Measurements from ENCODE around the gene CLEC7A.

CLEC7A gene

DNA sequence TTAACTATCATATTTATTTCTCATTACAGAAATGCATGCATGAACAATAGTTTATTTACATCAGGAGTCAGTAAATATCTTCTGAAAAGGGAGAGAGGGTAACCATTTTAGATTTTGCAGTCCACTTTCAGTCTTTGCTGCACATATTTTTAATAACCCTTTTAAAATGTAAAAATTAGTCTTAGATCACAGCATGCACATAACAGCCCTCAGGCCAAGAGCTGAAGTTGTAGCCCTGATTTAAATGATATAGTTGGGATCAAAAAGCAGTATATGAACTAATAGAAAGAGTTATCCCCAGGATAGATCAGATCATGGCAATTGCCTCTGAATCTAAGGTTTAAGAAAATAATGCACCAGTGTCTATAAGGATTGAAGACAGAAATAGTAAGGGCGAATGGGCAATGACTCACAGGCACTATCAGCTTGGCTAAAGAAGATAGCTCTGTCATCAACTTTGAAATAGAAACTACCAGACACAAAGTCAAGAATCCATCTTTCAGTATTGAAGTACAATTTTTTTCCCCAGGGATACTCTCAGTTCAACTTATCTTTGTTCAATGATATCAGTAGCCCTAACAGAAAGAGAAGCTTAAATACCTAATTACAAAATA, 13.1 kb upstream of the CLEC7A start:
- DNase-seq (ENCODE audit: low spot score) (no peak), FAIRE-seq (no peak)

DNA sequence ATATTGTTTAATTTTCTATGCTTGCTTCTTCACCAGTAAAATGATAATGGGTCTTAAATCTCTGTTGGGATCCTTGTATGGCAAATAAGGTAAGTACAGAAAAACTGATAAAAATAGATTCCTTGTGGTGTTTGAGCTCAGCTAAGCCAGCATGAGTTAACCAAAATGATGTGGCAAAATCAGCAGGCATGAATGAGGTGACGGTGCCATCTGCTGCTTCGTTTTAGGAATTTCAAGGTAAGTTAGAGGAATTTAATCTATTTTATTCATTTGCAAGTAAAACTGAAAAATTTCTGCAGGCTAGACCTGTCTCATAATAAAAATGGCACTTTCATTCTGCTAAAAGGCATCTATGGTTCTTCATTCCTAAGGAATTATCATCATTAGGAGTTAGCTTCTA, 10.0 kb upstream of the CLEC7A start:
- no peak for FAIRE-seq
- peak; percentile 10 for DNase-seq (ENCODE audit: low spot score)

DNA sequence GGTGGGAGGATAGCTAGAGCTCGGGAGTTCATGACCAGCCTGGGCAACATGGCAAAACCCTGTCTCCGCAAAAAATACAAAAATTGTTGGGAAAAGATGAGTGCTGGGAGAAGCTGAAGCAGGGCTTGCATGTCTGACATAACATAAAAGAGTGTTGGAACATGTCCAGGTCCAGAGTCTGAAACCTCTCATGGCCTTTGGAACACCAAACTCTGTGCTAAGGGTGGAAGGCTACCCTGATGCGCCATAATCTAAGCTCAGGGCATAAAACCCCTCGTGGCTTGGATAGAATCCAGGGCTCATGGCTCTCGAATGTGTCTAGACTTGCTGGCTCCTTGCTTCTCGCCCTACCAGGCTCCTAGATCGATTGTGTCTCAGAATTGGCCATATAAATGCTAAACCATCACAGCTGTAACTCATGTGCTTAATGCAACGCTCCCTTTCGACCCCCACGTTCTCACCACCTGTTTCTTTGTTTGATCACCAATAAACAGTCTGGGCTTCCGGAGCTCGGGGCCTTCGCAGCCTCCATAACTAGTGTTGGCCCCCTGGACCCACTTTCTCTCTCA, 6.7 kb upstream of the CLEC7A start:
- FAIRE-seq: no peak
- DNase-seq (ENCODE audit: low spot score): no peak

DNA sequence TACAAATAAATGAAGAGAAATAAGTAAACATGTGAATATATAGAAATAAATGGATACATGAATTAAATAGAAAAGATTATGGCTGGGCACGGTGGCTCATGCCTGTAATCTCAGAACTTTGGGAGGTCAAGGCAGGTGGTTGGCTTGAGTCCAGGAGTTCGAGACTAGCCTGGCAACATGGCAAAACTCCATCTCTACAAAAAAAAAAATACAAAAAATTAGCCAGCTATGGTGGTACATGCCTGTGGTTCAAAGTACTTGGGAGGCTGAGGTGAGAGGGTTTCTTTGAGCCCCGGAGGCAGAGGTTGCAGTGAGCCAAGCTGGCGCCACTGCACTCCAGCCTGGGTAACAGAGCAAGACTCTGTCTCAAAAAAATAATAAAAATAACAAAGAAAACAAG, 5.1 kb upstream of the CLEC7A start:
- FAIRE-seq: no peak
- DNase-seq (ENCODE audit: low spot score): no peak

DNA sequence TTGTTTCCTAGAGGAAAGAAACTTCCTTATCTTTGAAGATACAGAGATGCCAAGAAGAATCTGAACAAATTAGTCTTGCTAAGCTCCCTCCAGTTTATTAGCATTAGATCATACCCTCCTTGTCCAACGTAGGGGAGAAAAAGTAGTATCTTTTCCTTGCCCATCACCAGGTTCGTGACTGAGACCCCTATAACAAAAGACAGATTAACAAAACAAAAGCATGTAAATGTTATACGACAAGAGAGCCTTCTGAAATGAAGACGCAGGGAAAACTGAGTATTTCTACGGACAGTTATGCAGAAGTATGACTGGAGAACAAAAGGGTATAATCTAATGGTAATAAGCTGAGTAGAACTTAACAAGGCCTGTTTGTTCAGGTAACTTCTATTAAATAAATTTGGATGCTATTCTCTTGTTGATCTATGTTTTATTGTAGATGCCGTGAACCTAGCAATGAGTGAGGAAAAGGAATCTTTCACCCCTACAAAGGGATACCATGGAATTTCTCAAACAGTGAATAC, 2.9 kb upstream of the CLEC7A start:
- FAIRE-seq (no peak), DNase-seq (ENCODE audit: low spot score) (no peak)

DNA sequence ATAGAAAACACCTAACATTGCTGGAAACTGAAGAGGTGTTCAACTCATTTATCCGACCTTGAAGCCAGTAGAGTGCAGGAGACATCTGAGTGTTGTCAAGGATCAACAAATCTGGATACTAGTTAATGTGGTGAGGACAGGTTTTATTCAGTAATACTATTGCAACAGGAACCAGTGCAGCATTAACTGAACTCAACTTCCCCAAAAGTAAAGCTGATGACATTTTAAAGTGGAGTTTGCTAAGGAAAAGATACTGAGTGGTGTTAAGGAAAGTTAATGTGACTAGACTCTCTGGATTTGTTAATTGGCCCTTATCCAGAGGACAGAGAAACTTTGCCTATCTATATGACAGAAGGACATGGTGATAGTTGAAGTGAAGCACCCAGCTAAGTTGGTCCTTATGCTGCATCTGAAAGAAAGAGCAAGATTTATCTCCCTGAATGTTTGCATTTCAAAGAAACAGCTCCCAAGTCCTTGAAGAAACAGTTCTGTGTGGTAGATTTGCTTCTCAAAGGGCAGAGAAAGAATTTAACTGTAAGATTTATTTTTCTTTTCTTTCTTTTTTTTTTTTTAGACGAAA, 1.2 kb upstream of the CLEC7A start:
- DNase-seq (ENCODE audit: low spot score): no peak
- no peak for FAIRE-seq

DNA sequence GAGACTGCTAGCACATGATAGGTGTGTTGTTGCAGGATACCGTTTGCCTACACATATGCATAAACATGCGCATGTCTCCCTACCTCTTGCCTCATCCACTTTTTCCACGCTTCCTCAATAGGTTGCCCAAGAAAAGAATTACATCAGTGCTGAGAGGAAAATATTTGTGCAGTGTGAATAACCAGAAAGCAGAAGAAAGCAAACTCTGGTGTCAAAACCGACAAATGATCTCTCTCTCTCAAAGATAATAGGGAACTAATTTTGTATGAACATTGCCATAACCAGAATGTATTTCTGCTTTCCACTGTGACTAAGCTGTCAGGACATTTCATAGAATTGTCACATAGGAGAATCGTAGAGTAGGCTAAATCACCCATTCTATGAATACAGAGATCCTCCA, 1.3 kb downstream of the CLEC7A start:
- no peak for FAIRE-seq
- no peak for DNase-seq (ENCODE audit: low spot score)

DNA sequence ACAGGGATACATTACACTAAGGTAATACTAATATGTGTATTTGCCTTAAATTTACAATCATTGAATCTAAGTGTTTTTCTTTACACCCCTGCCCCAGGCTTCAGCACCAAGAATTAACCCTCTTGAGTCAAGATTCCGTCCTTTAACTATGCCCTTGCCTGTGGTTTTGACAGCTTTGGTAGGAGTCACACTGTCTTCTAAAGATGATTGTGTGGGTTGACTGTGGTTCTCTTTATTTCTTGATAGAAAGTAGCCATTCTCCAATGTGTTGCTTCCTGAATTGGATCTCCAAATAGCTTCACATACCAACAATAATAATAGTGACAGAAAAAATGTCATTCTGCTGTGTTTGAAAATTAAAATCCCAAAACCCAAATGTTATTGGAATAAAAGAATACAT, 3.6 kb downstream of the CLEC7A start:
- FAIRE-seq (no peak), DNase-seq (ENCODE audit: low spot score) (no peak)

DNA sequence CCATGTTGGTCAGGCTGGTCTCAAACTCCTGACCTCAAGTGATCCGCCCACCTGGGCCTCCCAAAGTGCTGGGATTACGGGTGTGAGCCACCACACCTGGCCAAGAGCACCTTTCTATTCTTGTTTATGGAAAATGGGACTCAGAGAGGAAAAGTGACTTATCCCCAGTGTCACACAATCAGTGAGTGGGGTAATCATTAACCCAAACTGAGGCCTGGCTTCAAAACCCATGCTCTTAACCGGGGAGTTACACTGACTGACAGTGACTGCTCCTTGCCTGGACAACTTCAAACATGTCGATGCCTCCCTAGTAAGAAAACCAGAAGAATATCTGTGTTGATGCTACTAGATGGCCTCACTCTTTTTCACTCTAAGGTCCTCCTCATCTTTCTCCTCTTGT, 7.3 kb downstream of the CLEC7A start:
- DNase-seq (ENCODE audit: low spot score) (no peak), FAIRE-seq (no peak)

DNA sequence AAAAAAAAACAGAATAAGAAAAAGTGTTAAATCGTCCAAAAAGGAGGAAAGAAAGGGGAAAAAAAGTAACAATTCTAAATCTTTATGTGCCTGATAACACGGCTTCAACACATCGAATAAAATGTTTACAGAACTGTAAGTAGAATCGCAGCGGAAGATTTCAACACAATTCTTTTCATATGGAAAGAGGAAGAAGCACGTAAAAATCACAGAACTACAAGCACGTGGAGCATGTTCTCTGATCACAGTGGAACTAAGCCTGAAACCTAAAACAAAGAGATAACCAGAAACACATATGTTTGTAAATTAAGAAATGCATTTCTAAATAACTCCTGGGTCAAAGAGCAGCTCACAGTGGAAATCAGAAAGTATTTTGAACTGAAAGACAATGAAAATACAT, 8.7 kb downstream of the CLEC7A start:
- DNase-seq (ENCODE audit: low spot score) (no peak), FAIRE-seq (no peak)

DNA sequence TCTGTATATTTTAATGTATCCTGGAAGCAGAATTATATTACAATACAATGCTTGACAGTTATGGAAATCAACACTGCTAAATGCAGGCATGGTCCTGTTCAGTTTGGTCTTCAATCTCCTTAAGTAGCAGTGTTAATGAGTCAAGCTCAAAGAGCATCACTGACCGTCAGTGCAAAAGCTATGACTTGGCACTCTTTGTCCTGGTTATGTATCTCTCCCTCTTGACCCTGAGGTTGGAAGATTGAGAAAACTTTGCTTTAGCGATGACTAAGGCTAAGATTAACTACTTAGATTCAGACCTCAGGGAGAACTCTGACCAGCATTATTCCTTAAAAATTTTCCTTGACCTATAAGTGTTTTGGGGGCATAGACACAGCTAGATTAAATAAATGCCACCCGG, 10.9 kb downstream of the CLEC7A start:
- FAIRE-seq (no peak), DNase-seq (ENCODE audit: low spot score) (no peak)

DNA sequence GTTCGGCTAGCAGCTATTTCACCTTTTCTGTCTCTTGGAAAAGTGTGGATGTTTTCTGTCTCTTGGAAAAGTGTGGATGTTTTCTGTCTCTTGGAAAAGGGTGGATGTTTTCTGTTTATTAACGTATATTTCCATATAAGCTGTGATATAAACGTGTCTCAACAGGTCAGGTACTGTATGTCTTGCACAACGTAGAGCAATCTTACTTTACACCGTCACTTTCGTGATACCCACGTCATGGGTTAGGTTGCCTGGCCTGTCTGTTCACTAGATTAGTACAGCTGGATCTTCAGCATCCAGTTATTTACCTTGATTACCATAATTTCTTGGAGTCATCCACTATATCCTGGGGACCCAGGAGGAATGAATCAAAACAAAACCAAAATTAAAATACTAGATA, 14.1 kb downstream of the CLEC7A start:
- FAIRE-seq (no peak), DNase-seq (ENCODE audit: low spot score) (no peak)

DNA sequence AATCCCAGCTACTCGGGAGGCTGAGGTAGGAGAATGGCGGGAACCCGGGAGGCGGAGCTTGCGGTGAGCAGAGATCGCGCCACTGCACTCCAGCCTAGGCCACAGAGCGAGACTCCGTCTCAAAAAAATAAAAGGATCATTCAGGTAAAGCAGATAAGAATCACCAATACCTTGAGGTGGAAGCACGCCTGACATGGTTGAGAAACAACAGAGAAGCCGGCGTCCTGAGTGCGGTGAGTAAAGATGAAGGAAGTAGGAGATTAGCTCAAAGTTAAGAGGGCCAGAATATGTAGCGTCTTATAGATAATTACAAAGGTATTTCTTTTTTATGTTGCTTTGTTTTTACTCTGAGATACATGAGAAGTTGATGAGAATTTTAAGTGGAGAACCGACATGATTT, 14.7 kb downstream of the CLEC7A start:
- FAIRE-seq (no peak), DNase-seq (ENCODE audit: low spot score) (no peak)

DNA sequence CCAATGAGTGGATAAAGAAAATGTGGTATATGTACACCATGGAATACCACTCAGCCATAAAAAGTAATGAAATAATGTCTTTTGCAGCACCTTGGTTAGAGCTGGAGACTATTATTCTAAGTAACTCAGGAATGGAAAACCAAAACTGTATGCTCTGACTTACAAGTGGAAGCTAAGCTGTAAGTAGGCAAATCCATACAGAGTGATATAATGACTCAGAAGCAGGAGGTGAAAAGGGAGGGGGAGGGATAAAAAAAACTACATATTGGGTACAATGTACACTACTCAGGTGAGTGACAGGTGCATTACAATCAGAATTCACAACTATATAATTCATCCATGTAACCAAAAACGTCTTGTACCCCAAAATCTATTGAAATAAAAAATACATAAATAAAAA, 16.1 kb downstream of the CLEC7A start:
- FAIRE-seq: no peak
- DNase-seq (ENCODE audit: low spot score): no peak

DNA sequence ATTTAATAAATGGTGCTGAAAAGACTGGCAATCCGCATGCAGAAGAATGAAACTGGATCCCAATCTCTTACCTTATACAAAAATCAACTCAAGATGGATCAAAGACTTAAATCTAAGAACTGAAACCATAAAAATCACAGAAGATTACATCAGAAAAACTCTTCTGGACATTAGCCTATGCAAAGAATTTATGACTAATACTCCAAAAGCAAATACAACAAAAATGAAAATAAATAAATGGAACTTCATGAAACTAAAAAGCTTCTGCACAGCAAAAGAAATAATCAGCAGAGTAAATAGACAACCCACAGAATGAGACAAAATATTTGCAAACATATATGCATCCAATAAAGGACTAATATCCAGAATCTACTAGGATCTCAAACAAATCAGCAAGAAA, 16.9 kb downstream of the CLEC7A start:
- DNase-seq (ENCODE audit: low spot score): no peak
- no peak for FAIRE-seq

DNA sequence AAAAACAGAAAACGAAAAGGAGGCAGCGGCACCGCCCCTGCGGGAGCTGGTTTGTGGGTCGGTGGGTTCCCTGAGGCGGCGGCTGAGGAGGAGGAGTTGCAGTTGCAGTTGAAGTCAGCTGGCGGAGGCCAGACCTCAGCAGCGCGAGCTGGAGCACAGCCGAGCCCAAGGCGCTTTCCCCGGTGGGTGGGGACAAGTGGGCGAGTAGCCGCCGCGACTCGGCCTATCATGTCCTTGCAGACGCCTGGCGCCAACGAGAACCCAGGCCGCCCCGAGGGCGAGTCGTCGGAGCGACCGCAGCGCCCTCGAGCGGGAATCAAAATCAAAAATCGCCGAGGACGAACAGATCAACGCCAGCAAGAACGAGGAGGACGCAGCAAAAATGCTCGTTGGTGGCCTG, 18.5 kb downstream of the CLEC7A start:
- FAIRE-seq (no peak), DNase-seq (ENCODE audit: low spot score) (no peak)

DNA sequence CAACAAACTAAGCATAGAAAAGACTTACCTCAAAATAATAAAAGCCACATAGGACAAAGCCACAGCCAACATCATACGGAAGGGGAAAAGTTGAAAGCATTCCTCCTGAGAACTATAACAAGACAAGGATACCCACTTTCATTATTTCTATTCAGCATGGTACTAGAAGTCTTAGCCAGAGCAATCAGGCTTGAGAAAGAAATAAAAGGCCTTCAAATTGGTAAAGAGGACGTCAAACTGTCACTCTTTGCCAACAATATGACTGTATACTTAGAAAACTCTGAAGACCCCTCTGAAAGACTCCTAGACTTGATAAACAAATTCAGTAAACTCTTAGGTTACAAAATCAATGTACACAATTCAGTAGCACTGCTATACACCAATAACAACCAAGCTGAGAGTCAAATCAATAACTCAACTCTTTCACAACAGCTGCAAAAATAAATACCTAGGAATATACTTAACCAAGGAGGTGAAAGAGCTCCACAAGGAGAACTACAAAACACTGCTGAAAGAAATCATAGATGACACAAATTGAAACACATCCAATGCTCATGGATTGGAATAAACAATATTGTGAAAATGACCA, 19.6 kb downstream of the CLEC7A start:
- FAIRE-seq (no peak), DNase-seq (ENCODE audit: low spot score) (no peak)

DNA sequence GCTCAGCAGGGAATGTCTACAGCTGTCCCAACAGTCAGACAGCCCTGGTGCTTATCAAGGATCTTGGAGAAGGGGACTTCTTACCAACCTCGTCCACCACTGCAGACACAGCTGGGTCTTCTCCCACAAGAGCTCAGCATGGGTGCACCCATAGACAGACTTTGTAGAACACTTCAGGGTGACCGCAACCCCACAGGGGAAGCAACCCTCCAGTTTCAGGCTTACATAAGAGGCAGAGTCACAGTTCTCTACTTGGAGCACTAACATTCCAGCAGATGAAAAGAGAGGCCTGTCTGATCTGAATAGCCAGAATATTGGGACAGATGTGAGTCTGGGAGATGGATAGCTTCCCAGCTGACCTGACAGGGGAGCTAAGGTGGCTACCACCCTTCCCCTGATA, 27.7 kb downstream of the CLEC7A start:
- no peak for FAIRE-seq
- DNase-seq (ENCODE audit: low spot score): no peak

DNA sequence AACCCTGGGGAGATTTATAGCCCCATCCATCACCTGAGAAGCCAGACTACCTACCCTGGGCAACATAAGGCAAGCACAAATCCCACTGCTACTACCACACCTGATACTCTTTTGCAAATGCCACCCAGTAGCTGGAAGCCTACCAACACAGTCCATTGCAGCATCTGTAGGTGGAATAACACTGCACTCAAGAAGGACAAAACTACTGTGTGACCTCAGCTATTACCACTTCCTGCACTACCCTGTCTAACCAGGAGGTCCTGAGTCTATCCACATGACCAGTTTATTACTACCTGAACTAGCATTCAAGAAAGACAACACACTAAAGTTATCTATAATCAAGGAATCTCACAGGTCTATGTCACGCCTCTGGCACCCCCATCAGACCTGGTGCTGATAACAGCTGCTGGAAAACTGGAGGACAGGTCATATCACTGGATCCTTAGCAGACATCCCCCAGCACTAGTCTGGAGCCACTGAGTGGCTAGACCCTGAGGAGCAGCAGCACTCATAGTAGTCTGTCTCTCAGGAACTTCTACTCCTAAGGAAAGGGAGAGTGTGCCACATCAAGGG, 28.3 kb downstream of the CLEC7A start:
- FAIRE-seq: no peak

DNA sequence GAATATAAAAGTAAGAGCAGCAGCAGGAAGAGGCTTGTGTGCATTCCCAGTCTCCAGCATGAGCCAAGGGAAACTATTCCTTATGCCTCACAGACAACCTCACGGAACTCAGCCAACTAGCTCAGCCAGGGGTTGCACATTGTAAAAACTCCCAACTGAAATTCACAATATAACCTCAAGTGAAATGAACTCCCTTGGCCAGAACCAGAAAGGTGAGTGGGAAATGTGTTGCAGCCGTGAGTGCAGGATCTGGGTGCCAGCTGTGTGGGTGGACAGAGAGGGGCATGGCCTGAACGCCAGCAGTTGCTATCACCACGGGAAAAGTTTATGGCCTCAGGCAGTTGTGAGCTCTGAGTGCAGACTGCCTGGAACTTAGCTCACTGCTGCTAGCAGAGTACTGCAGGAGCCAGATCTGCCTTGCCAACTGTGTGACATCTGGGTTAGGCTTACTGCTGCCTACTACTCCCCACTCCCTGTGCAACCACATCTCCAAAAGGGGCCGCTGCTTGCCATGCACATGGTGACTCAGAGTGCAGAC, 28.9 kb downstream of the CLEC7A start:
- no peak for DNase-seq (ENCODE audit: low spot score)
- no peak for FAIRE-seq

More for the DNA sequence above, 28.3 kb downstream of the CLEC7A start:
- no peak for DNase-seq (ENCODE audit: low spot score)

DNA sequence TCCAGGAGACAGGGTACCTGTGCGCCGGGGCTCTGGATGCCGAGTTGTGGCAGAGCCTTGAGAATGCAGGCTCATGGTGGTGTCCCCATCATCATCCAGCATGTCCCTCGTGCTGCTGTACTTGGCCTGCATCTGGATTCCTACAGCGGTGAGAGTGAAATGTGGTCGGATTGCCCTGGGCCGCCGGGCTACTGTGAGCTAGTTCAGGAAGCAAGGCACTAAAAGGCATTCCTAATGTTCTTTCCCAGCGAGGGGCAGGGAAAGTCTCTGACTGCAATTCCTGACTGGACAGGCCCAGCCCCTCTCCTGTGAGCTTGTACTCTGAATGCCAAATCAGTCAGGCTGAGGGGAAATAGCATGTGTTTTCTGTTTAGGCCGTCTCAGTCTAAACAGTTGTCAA, 31.2 kb downstream of the CLEC7A start, which contains the start of gene CLEC1A:
Gene CLEC1A, minus strand, starts transcription at position 195 of the 400 bp plus-strand sequence. Its CDS starts 63 bp downstream, at position 132.
- FAIRE-seq (no peak), DNase-seq (ENCODE audit: low spot score) (no peak)

DNA sequence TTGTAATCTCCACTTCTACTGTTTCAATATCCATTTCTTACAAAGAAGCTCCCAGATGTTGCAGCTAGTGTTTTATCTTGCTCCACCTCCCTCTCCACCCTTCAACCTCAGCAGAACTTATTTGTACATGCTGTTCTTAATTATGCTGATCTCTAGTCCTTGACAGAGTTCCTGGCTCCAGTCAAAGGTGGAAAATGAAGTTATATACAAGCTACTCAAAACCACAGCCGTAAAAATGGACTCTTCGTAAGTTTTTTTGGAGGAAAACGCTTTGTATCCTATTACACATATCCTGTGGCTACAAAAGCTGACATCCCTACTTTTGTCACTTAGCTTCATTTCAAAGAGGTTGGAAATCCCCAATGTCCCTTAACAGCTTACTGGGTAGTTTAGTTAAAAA, 32.5 kb downstream of the CLEC7A start:
- no peak for DNase-seq (ENCODE audit: low spot score)
- FAIRE-seq: no peak

All from RCC 7860 (cell line).